ENCODE results near the gene SLC6A3. TPM values are rescaled to one million over a fixed set of nuclear protein-coding genes. Genes with fewer than 3 reads are reported as not detected.

The SLC6A3 gene
- total RNA-seq, 2 experiments from 2014 or later, result not detected

- H3K36me3 Mint-ChIP-seq (ENCODE audit: low read depth), result peaks cover 24% of the 10 kb centered on the region
- intact Hi-C loops (cut with micrococcal nuclease), result no loop called here
Observed at GRCh38 chr5:1474866-1475543, 29.8 kb upstream of the SLC6A3 start.

GRCh38 chr5:1474183-1474839 is 29.1 kb upstream of the SLC6A3 start:
- ChIA-PET CTCF (interaction anchor here (1.0 to 1.4 kb wide), 3 partner anchors 9 to 170 kb away, joined by 3 to 4 read pairs (median 3); no protein-coding TSS in a partner anchor), POLR2A (interaction anchor here (1.3 kb wide), 1 partner anchor 9 kb away, joined by 8 read pairs; no protein-coding TSS in a partner anchor)
- no peak overlapping the region for H3K4me3 Mint-ChIP-seq
- no peaks in the 10 kb centered on the region for H3K4me1 Mint-ChIP-seq (ENCODE audit: low read depth)
- intact Hi-C loops (cut with micrococcal nuclease), result no loop called here
- no peaks in the 10 kb centered on the region for H3K27me3 Mint-ChIP-seq
- ATAC-seq, result no peak
- no peak overlapping the region for H3K27ac Mint-ChIP-seq
- H3K9me3 Mint-ChIP-seq, result no peaks in the 10 kb centered on the region
- DNase-seq, result no peak
- H3K36me3 Mint-ChIP-seq (ENCODE audit: low read depth), result peaks cover 24% of the 10 kb centered on the region
- no peak for TF ChIP-seq CTCF (IDR thresholded peaks at IDR 0.05)

More at GRCh38 chr5:1474866-1475543, 29.8 kb upstream of the SLC6A3 start:
- ChIA-PET CTCF (interaction anchor here (1.4 kb wide), 2 partner anchors 8 to 22 kb away, joined by 3 to 4 read pairs; no protein-coding TSS in a partner anchor), POLR2A (no interaction called here)
- no peak for TF ChIP-seq CTCF (IDR thresholded peaks at IDR 0.05)
- DNase-seq, result no peak
- Mint-ChIP-seq H3K4me3 (no peak overlapping the region), H3K27me3 (no peaks in the 10 kb centered on the region), H3K9me3 (no peaks in the 10 kb centered on the region), H3K4me1 (ENCODE audit: low read depth) (peaks cover 4% of the 10 kb centered on the region), H3K27ac (no peak overlapping the region)
- no peak for ATAC-seq

DNA sequence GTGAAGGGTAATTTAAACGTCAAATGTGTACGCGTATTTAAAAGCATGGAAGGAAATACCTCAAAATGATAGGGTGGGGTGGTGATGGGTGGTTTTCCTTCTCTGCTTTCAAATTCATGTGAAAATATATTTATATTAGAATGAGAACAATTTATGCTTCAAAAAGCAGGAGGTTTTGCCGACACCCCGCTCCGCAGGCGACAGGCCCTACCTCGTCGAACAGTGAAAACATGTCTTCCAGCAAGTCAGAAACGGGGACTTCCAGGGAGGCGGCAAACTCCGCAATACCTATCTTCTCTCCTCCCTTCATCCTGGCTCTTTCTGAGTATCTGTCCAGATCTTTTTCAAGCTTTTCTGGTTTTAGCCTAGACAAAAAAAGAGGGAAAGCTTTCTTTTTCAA is 28.5 kb upstream of the SLC6A3 start:
- peaks cover 21% of the 10 kb centered on the region for H3K36me3 Mint-ChIP-seq (ENCODE audit: low read depth)

DNA sequence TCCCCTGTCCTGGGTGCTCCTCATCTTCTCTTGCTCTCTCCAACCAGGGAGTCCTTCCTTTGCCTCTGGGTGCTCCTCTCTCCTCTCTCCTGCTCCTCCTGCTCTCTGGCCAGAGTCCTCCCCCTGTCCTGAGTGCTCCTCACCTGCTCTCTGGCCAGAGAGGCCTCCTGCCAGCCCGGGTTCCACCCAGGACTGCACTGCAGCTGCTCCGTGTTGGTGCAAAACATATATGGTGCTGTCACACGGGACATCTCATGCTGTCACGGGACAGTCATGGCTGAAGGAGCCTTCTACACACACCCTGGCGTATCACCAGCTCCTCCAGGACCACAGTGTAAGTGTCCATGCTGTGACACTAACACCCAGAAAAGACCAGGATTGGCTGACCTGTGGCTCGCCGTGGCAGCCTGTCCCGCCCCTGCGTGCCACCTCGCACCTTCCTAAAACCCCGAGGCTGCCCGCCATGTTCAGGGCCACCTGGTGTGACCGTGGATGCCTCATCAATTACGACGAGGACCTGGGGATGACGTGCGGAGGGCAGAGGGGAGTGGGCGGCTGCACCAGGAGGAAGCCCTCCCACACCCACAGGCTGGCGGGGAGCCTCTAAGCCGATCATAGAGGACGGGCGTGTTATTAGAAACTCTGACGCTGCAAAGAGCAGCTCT is 27.9 kb upstream of the SLC6A3 start:
- CTCF ChIA-PET, result interaction anchor here (1.0 kb wide), 1 partner anchor 171 kb away, joined by 3 read pairs; no protein-coding TSS in a partner anchor
- POLR2A ChIA-PET, result interaction anchor here (1.3 kb wide), 1 partner anchor 10 kb away, joined by 8 read pairs; no protein-coding TSS in a partner anchor
- Mint-ChIP-seq H3K27me3 (no peaks in the 10 kb centered on the region), H3K27ac (no peak overlapping the region), H3K36me3 (ENCODE audit: low read depth) (peaks cover 24% of the 10 kb centered on the region), H3K4me3 (no peak overlapping the region), H3K4me1 (ENCODE audit: low read depth) (no peaks in the 10 kb centered on the region), H3K9me3 (no peaks in the 10 kb centered on the region)
- DNase-seq, result no peak
- ATAC-seq, result no peak
- no peak for TF ChIP-seq CTCF (IDR thresholded peaks at IDR 0.05)
- intact Hi-C loops (cut with micrococcal nuclease), result no loop called here

More for the DNA sequence above, 28.5 kb upstream of the SLC6A3 start:
- no peak overlapping the region for H3K4me3 Mint-ChIP-seq
- ATAC-seq (no peak), DNase-seq (no peak)
- ChIA-PET CTCF (interaction anchor here (1.0 to 1.4 kb wide), 3 partner anchors 10 to 171 kb away, joined by 3 to 4 read pairs (median 3); no protein-coding TSS in a partner anchor), POLR2A (interaction anchor here (1.3 kb wide), 1 partner anchor 10 kb away, joined by 8 read pairs; no protein-coding TSS in a partner anchor)
- TF ChIP-seq CTCF (IDR thresholded peaks at IDR 0.05), result no peak
- intact Hi-C loops (cut with micrococcal nuclease), result no loop called here
- H3K9me3 Mint-ChIP-seq, result no peaks in the 10 kb centered on the region
- H3K27ac Mint-ChIP-seq, result no peak overlapping the region
- no peaks in the 10 kb centered on the region for H3K4me1 Mint-ChIP-seq (ENCODE audit: low read depth)
- no peaks in the 10 kb centered on the region for H3K27me3 Mint-ChIP-seq
